H1 (cell line): ENCODE measurements around the gene NR3C2. TPM values are rescaled to one million over a fixed set of nuclear protein-coding genes. Genes with fewer than 3 reads are reported as not detected.
A peak's percentile ranks its signal among the peaks of the same experiment; 100 is the strongest.

Source experiments
- CTCF ChIA-PET: fragments of 300-600 bp; sonication (Branson Sonifier 250); formaldehyde crosslinking; loops from one replicate; lab custom pipeline; 2021; ENCODE audit not compliant: partially characterized antibody; lab: Charles Lee
- POLR2A ChIA-PET: fragments of 300-600 bp; sonication (Branson Sonifier 250); formaldehyde crosslinking; loops from one replicate; lab custom pipeline; 2021; ENCODE audit warnings: inconsistent platforms; ENCODE audit not compliant: partially characterized antibody; lab: Charles Lee
- DNase-seq, 2 experiments: peaks; one replicate each; pipeline versions ENCODE4 v3.0.0 to v3.0.0-alpha.2; 2010 to 2022; ENCODE audit warnings: low spot score in 2 of 2, low read depth in 1 of 2, mixed read lengths in 1 of 2
- FAIRE-seq: peaks from 2 replicates; lab custom pipeline; 2011; peaks lifted over from hg19 to GRCh38; lab: Jason Lieb, UNC
- H2AFZ ChIP-seq: 2 replicates; pipeline ENCODE4 v1.8.1; 2012; ENCODE audit warnings: low read length, inconsistent platforms
- H2AK5ac ChIP-seq: 2 replicates; pipeline ENCODE4 v1.6.1; 2013; ENCODE audit warnings: low read depth, low read length
- H2BK120ac ChIP-seq: replicated peaks from 2 replicates; pipeline ENCODE3; 2013; ENCODE audit warnings: low read depth, low read length, inconsistent platforms
- H2BK12ac ChIP-seq: 2 replicates; pipeline ENCODE4 v1.6.1; 2013; ENCODE audit warnings: low read depth, low read length
- H2BK15ac ChIP-seq: 2 replicates; pipeline ENCODE4 v1.6.1; 2013; ENCODE audit warnings: low read length
- H2BK20ac ChIP-seq: 2 replicates; pipeline ENCODE4 v1.6.1; 2013; ENCODE audit warnings: low read length
- H2BK5ac ChIP-seq: 2 replicates; pipeline ENCODE4 v1.6.1; 2013; ENCODE audit warnings: low read depth, low read length
- H3K14ac ChIP-seq: 2 replicates; pipeline ENCODE4 v1.6.1; 2013; ENCODE audit warnings: inconsistent platforms; ENCODE audit not compliant: insufficient read length
- H3K18ac ChIP-seq: 2 replicates; pipeline ENCODE4 v1.6.1; 2013; ENCODE audit warnings: low read length; ENCODE audit errors: extremely low read depth
- H3K23ac ChIP-seq: 2 replicates; pipeline ENCODE4 v1.6.1; 2013; ENCODE audit warnings: inconsistent platforms; ENCODE audit not compliant: insufficient read length
- H3K23me2 ChIP-seq: 2 replicates; pipeline ENCODE4 v1.6.1; 2013; ENCODE audit warnings: low read depth, low read length
- H3K27ac ChIP-seq: 2 replicates; pipeline ENCODE4 v1.6.1; 2011; ENCODE audit warnings: low read depth, low read length, inconsistent platforms
- H3K27me3 ChIP-seq, 4 experiments: replicated peaks in 1 of 4; 1 replicate in 1 of 4; 2 replicates in 3 of 4; pipeline versions ENCODE4 v1.6.1 to v1.8.1; 2011 to 2013; ENCODE audit warnings: low read length in 3 of 4, mild to moderate bottlenecking in 3 of 4, inconsistent platforms in 2 of 4, mixed read lengths in 2 of 4, moderate library complexity in 1 of 4; ENCODE audit not compliant: control insufficient read depth in 3 of 4, insufficient read depth in 3 of 4; ENCODE audit errors: extremely low read depth in 1 of 4
- H3K36me3 ChIP-seq, 4 experiments: 2 replicates each; pipeline versions ENCODE4 v1.6.1 to v1.8.1; 2011 to 2013; ENCODE audit warnings: mild to moderate bottlenecking in 4 of 4, low read length in 3 of 4, moderate library complexity in 2 of 4, control low read depth in 1 of 4, inconsistent platforms in 1 of 4; ENCODE audit not compliant: insufficient read depth in 4 of 4, control insufficient read depth in 2 of 4
- H3K4ac ChIP-seq: replicated peaks from 2 replicates; pipeline ENCODE3; 2013; ENCODE audit warnings: low read length, low read depth, mixed read lengths, inconsistent platforms; ENCODE audit not compliant: insufficient read length
- H3K4me1 ChIP-seq, 4 experiments: replicated peaks in 1 of 4; 1 replicate in 1 of 4; 2 replicates in 3 of 4; pipeline versions ENCODE4 v1.6.1 to v1.8.1; 2011 to 2013; ENCODE audit warnings: low read length in 3 of 4, inconsistent platforms in 2 of 4, mixed read lengths in 1 of 4; ENCODE audit not compliant: insufficient read depth in 4 of 4, control insufficient read depth in 3 of 4
- H3K4me2 ChIP-seq, 2 experiments: 2 replicates each; pipeline versions ENCODE4 v1.6.1 to v1.8.1; 2011 to 2013; ENCODE audit warnings: low read depth in 2 of 2, low read length in 2 of 2, control low read depth in 1 of 2, inconsistent platforms in 1 of 2, mild to moderate bottlenecking in 1 of 2; ENCODE audit not compliant: insufficient read depth in 1 of 2
- H3K4me3 ChIP-seq, 4 experiments: fragments of 200-600, 300-600 bp in 1 of 4; sonication (generic), shearing (Covaris generic), sonication (Bioruptor Twin) in 1 of 4; 2 replicates each; pipeline versions ENCODE4 v1.5.1 to v1.8.1; 2011 to 2016; ENCODE audit warnings: low read length in 4 of 4, low read depth in 3 of 4, control low read depth in 2 of 4, inconsistent platforms in 2 of 4, mild to moderate bottlenecking in 2 of 4, mixed read lengths in 1 of 4, moderate library complexity in 1 of 4; ENCODE audit not compliant: insufficient read depth in 2 of 4; ENCODE audit errors: extremely low read depth in 1 of 4
- H3K56ac ChIP-seq: replicated peaks from 2 replicates; pipeline ENCODE3; 2013; ENCODE audit warnings: low read depth, mild to moderate bottlenecking, mixed read lengths, low read length, inconsistent platforms; ENCODE audit not compliant: insufficient read length
- H3K79me1 ChIP-seq: 2 replicates; pipeline ENCODE4 v1.6.1; 2013; ENCODE audit warnings: low read depth, low read length, control low read depth
- H3K79me2 ChIP-seq, 2 experiments: 2 replicates each; pipeline versions ENCODE4 v1.6.1 to v1.8.1; 2012 to 2013; ENCODE audit warnings: low read length in 2 of 2, mild to moderate bottlenecking in 2 of 2, inconsistent platforms in 1 of 2; ENCODE audit not compliant: insufficient read depth in 2 of 2, control insufficient read depth in 1 of 2
- H3K9ac ChIP-seq, 4 experiments: replicated peaks in 1 of 4; 1 replicate in 1 of 4; 2 replicates in 3 of 4; pipeline versions ENCODE4 v1.6.1 to v1.8.1; 2011 to 2013; ENCODE audit warnings: low read depth in 3 of 4, low read length in 3 of 4, control low read depth in 2 of 4, mild to moderate bottlenecking in 2 of 4, moderate library complexity in 2 of 4, inconsistent platforms in 1 of 4; ENCODE audit errors: extremely low read depth in 1 of 4
- H3K9me3 ChIP-seq, 2 experiments: 2 replicates each; pipeline versions ENCODE4 v1.6.1 to v1.8.1; 2012 to 2013; ENCODE audit warnings: mild to moderate bottlenecking in 2 of 2, moderate library complexity in 2 of 2, control low read depth in 1 of 2, inconsistent platforms in 1 of 2, low read depth in 1 of 2, low read length in 1 of 2, mixed read lengths in 1 of 2; ENCODE audit not compliant: insufficient read depth in 2 of 2
- H4K20me1 ChIP-seq, 2 experiments: replicated peaks in 1 of 2; 2 replicates each; pipeline versions ENCODE3 to v1.8.1; 2011 to 2013; ENCODE audit warnings: inconsistent platforms in 2 of 2, low read length in 2 of 2, mild to moderate bottlenecking in 1 of 2; ENCODE audit not compliant: insufficient read depth in 2 of 2, control insufficient read depth in 1 of 2
- H4K5ac ChIP-seq: 2 replicates; pipeline ENCODE4 v1.6.1; 2013; ENCODE audit warnings: low read length, low read depth, mixed read lengths, inconsistent platforms; ENCODE audit not compliant: insufficient read length
- H4K8ac ChIP-seq: 2 replicates; pipeline ENCODE4 v1.8.0; 2013; ENCODE audit warnings: mild to moderate bottlenecking, moderate library complexity, low read length, inconsistent platforms; ENCODE audit not compliant: insufficient read depth; ENCODE audit errors: extremely low read depth
- H4K91ac ChIP-seq: replicated peaks from 2 replicates; pipeline ENCODE3; 2013; ENCODE audit warnings: low read length, mixed read lengths, inconsistent platforms; ENCODE audit not compliant: insufficient read length
- RAD21 ChIP-seq, 2 experiments: IDR thresholded peaks in 1 of 2; conservative IDR thresholded peaks in 1 of 2; 2 replicates each; pipeline ENCODE4 v1.6.1; 2011; ENCODE audit warnings: low read depth in 2 of 2, low read length in 2 of 2, improper control_type of control experiment in 1 of 2, inconsistent platforms in 1 of 2, mild to moderate bottlenecking in 1 of 2, moderate library complexity in 1 of 2
- TEAD4 ChIP-seq: IDR thresholded peaks from 2 replicates; pipeline ENCODE4 v1.6.1; 2012; ENCODE audit warnings: low read depth, low read length, inconsistent platforms, mixed read lengths
- polyA plus RNA-seq, 7 experiments: library from polyadenylated mRNA; depleted of rRNA in 3 of 7; stranded (reverse) in 5 of 7; unstranded in 2 of 7; fragments of >200 nt in 5 of 7; fragments of 200-250 nt in 2 of 7; gene quantifications; 1 replicate in 5 of 7; 2 replicates in 1 of 7; 4 replicates in 1 of 7; pipeline versions ENCODE4 v1.2.1 to v1.2.3, GENCODE V29; 2011 to 2013; ENCODE audit warnings: missing spikeins in 2 of 7, mixed read lengths in 2 of 7
- total RNA-seq: library from RNA; stranded (reverse); fragmentation: NEBNext Ultra II Directional; extraction: Animal tissue kit (Norgen Biotek cat#: 25700); gene quantifications from 2 replicates; pipeline ENCODE4 v1.2.1, GENCODE V29; 2021

The NR3C2 gene
- total and polyA plus RNA-seq, 2 of the 8 experiments (the other 6 are each of a cell fraction or from before 2014, with no cell fraction given): 0.80 to 3.9 TPM

- H3K9ac ChIP-seq: no peak overlapping the region
- no peaks in the 10 kb centered on the region for H3K23me2 ChIP-seq
- no peaks in the 10 kb centered on the region for H4K20me1 ChIP-seq
- POLR2A ChIA-PET: no interaction called here
- peaks cover 0 to 6% (median 0%) of the 10 kb centered on the region in 4 experiments; a peak in 3 of 7 replicates for H3K4me1 ChIP-seq
- no peak overlapping the region for H3K4me2 ChIP-seq
- TF ChIP-seq RAD21 (IDR thresholded peaks at IDR 0.05 in 1 of 2, conservative IDR thresholded peaks at IDR 0.05 in 1 of 2; ENCODE audit: low read depth in 2 of 2, low read length in 2 of 2): peak in 1 of 2 experiments; percentile 4; a peak in 1 of 4 replicates
- TF ChIP-seq TEAD4: no peak
- H2AK5ac ChIP-seq: no peak overlapping the region; the same call in 1 of the 2 replicates
- DNase-seq (no peak), FAIRE-seq (no peak)
- no peak overlapping the region for H3K14ac ChIP-seq
- H3K4me3 ChIP-seq: no peak overlapping the region
- no peak overlapping the region for H2BK120ac ChIP-seq
- H3K79me2 ChIP-seq: no peaks in the 10 kb centered on the region
- H4K5ac ChIP-seq: no peak overlapping the region
- CTCF ChIA-PET: interaction anchor here (1.2 to 1.9 kb wide), 4 partner anchors 8 to 69 kb away, joined by 3 to 9 read pairs (median 4); no protein-coding TSS in a partner anchor
- H2BK20ac ChIP-seq: no peak overlapping the region
- H3K18ac ChIP-seq: no peak overlapping the region
- no peaks in the 10 kb centered on the region for H3K27me3 ChIP-seq
- H3K79me1 ChIP-seq: no peaks in the 10 kb centered on the region
- H3K9me3 ChIP-seq: no peaks in the 10 kb centered on the region
- H3K27ac ChIP-seq: no peak overlapping the region
- no peak overlapping the region for H2AFZ ChIP-seq
- no peak overlapping the region for H3K23ac ChIP-seq
- no peak overlapping the region for H4K8ac ChIP-seq
- H3K36me3 ChIP-seq: no peaks in the 10 kb centered on the region
- no peak overlapping the region for H3K4ac ChIP-seq
- no peak overlapping the region for H2BK5ac ChIP-seq
- no peak overlapping the region for H4K91ac ChIP-seq
- no peak overlapping the region for H3K56ac ChIP-seq
- no peak overlapping the region for H2BK12ac ChIP-seq
- no peak overlapping the region for H2BK15ac ChIP-seq
Observed at GRCh38 chr4:148052448-148052847, 389.8 kb downstream of the NR3C2 start.
